Measurements from ENCODE around the gene KRT82. TPM values are rescaled to one million over a fixed set of nuclear protein-coding genes. Genes with fewer than 3 reads are reported as not detected.

The KRT82 gene
- total and polyA plus RNA-seq, 4 donors: not detected

- peaks cover 0 to under 1% (median 0%) of the 10 kb centered on the region in 4 donors for H3K4me1 ChIP-seq (ENCODE audit: control insufficient read depth in 4 of 4, insufficient read depth in 4 of 4, low read length in 3 of 4)
- H3K9me3 ChIP-seq (ENCODE audit: control insufficient read depth in 4 of 4, low read length in 3 of 4): no peaks in the 10 kb centered on the region
- H3K27me3 ChIP-seq (ENCODE audit: control insufficient read depth in 4 of 4, insufficient read depth in 4 of 4, low read length in 3 of 4): no peaks in the 10 kb centered on the region
- TF ChIP-seq RAD21 (IDR thresholded peaks at IDR 0.05) (no peak), SP1 (IDR thresholded peaks at IDR 0.05) (no peak), GABPA (IDR thresholded peaks at IDR 0.05 in 1 of 2, conservative IDR thresholded peaks at IDR 0.05 in 1 of 2) (no peak), JUND (IDR thresholded peaks at IDR 0.05) (no peak)
- TF ChIP-seq, protein P1, sequence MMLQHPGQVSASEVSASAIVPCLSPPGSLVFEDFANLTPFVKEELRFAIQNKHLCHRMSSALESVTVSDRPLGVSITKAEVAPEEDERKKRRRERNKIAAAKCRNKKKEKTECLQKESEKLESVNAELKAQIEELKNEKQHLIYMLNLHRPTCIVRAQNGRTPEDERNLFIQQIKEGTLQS (IDR thresholded peaks at IDR 0.05): no peak
- TF ChIP-seq, protein P2, sequence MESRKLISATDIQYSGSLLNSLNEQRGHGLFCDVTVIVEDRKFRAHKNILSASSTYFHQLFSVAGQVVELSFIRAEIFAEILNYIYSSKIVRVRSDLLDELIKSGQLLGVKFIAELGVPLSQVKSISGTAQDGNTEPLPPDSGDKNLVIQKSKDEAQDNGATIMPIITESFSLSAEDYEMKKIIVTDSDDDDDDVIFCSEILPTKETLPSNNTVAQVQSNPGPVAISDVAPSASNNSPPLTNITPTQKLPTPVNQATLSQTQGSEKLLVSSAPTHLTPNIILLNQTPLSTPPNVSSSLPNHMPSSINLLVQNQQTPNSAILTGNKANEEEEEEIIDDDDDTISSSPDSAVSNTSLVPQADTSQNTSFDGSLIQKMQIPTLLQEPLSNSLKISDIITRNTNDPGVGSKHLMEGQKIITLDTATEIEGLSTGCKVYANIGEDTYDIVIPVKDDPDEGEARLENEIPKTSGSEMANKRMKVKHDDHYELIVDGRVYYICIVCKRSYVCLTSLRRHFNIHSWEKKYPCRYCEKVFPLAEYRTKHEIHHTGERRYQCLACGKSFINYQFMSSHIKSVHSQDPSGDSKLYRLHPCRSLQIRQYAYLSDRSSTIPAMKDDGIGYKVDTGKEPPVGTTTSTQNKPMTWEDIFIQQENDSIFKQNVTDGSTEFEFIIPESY (IDR thresholded peaks at IDR 0.05): no peak
- DNase-seq (ENCODE audit: low spot score): no peak
- no peak overlapping the region for H3K9ac ChIP-seq (ENCODE audit: low read depth in 1 of 2, low read length in 2 of 2)
- no peak overlapping the region for H3K4me3 ChIP-seq (ENCODE audit: low read depth in 1 of 3, low read length in 3 of 3)
- no peaks in the 10 kb centered on the region for H3K36me3 ChIP-seq (ENCODE audit: control insufficient read depth in 4 of 4, insufficient read depth in 3 of 4, low read depth in 1 of 4, low read length in 3 of 4)
- no peak overlapping the region for H3K27ac ChIP-seq (ENCODE audit: low read depth in 1 of 2, low read length in 2 of 2)
- WGBS: 92% methylated on average over 20 of the region's 20 CpGs
Observed at GRCh38 chr12:52356762-52357580, 49.2 kb downstream of the KRT82 start.

GRCh38 chr12:52356031-52356761, 49.9 kb downstream of the KRT82 start:
- Histone ChIP-seq H3K27ac (ENCODE audit: low read depth in 1 of 2, low read length in 2 of 2) (no peak overlapping the region), H3K4me3 (ENCODE audit: low read depth in 1 of 3, low read length in 3 of 3) (no peak overlapping the region), H3K36me3 (ENCODE audit: control insufficient read depth in 4 of 4, insufficient read depth in 3 of 4, low read depth in 1 of 4, low read length in 3 of 4) (no peaks in the 10 kb centered on the region), H3K4me1 (ENCODE audit: control insufficient read depth in 4 of 4, insufficient read depth in 4 of 4, low read length in 3 of 4) (peaks cover 0 to 8% (median 5%) of the 10 kb centered on the region in 4 donors), H3K9ac (ENCODE audit: low read depth in 1 of 2, low read length in 2 of 2) (no peak overlapping the region), H3K9me3 (ENCODE audit: control insufficient read depth in 4 of 4, low read length in 3 of 4) (no peaks in the 10 kb centered on the region), H3K27me3 (ENCODE audit: control insufficient read depth in 4 of 4, insufficient read depth in 4 of 4, low read length in 3 of 4) (no peaks in the 10 kb centered on the region)
- 93% methylated on average over 56 of the region's 56 CpGs for WGBS
- TF ChIP-seq, protein P3, sequence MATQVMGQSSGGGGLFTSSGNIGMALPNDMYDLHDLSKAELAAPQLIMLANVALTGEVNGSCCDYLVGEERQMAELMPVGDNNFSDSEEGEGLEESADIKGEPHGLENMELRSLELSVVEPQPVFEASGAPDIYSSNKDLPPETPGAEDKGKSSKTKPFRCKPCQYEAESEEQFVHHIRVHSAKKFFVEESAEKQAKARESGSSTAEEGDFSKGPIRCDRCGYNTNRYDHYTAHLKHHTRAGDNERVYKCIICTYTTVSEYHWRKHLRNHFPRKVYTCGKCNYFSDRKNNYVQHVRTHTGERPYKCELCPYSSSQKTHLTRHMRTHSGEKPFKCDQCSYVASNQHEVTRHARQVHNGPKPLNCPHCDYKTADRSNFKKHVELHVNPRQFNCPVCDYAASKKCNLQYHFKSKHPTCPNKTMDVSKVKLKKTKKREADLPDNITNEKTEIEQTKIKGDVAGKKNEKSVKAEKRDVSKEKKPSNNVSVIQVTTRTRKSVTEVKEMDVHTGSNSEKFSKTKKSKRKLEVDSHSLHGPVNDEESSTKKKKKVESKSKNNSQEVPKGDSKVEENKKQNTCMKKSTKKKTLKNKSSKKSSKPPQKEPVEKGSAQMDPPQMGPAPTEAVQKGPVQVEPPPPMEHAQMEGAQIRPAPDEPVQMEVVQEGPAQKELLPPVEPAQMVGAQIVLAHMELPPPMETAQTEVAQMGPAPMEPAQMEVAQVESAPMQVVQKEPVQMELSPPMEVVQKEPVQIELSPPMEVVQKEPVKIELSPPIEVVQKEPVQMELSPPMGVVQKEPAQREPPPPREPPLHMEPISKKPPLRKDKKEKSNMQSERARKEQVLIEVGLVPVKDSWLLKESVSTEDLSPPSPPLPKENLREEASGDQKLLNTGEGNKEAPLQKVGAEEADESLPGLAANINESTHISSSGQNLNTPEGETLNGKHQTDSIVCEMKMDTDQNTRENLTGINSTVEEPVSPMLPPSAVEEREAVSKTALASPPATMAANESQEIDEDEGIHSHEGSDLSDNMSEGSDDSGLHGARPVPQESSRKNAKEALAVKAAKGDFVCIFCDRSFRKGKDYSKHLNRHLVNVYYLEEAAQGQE (IDR thresholded peaks at IDR 0.05): no peak
- TF ChIP-seq, protein P4, sequence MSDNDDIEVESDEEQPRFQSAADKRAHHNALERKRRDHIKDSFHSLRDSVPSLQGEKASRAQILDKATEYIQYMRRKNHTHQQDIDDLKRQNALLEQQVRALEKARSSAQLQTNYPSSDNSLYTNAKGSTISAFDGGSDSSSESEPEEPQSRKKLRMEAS (IDR thresholded peaks at IDR 0.05): no peak
- TF ChIP-seq FOXA1 (IDR thresholded peaks at IDR 0.05): no peak
- no peak for TF ChIP-seq EGR1 (IDR thresholded peaks at IDR 0.05; ENCODE audit: low read depth in 2 of 2)
- TF ChIP-seq RXRA (IDR thresholded peaks at IDR 0.05): no peak
- TF ChIP-seq CTCF (IDR thresholded peaks at IDR 0.05; ENCODE audit: low read depth, low read length, missing input control): no peak
- no peak for DNase-seq (ENCODE audit: low spot score)

Data from liver (tissue), 9 donors.